GM18868 (cell line): ENCODE data around the gene SWAP70.

Source experiments
- ATAC-seq: cut with Tn5 transposase; IDR thresholded peaks from one replicate; pipeline ENCODE4 v1.9.1; 2021; ENCODE audit warnings: mild to moderate bottlenecking, moderate library complexity; ENCODE audit not compliant: unreplicated experiment

SWAP70 gene

GRCh38 chr11:9651481-9651880, 12.4 kb upstream of the SWAP70 start:
- no peak for ATAC-seq

DNA sequence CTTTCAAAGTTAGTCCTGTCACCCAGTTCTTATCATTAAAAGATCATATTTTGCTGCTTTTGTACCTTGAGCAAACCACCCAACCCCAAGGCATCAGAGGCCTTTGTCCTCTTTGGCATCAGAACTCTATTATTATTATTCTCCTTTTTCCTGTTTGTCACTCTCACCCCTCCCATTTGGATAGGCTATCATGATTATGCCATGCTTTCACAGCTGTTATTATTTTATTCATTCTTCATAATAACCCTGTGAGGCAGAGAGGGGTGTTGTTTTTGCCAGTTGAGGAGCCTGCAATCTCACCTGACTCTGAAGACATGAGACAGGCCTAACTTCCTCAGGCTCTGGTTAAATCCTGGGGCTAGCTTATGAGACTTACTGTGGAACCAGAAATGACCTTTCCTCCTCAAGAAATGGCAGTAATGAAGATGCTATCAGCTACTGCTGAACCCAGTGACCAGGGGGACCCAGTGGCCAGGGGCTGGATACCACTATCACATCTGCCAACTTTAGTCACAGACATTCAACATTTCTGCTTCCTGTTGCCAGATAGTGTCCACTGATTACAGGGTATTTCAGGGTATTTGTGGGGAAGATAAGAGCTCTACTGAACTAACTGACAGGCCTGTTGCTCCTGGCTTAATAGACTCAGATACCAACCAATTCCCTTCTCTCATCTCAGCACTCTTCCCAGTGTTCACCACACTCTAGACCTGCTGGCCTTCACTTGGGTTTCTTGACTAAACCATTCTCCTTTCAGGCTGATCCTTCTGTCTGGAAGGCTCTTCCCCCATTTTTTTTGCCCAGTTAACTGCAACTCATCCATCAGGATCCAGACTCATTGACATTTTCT, 11.8 kb upstream of the SWAP70 start:
- no peak for ATAC-seq

DNA sequence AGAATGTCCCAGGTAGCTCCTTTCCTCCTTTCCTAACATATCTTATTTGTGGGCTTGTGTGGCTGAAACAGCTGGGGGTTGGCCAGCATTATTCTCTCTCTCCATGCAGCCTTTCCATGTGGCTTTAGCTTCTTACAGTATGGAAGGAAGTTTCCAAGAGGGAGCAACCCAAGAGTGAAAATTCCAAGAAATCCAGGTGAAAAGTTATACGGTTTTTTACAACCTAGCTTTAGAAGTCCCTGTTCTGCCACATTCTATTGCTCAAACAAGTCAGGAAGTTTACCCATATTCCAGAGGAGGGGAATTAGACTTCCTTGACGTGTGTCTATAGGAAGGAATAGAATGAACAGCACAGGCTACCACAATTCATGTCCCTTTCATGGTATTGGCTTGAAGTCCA, 10.0 kb upstream of the SWAP70 start:
- ATAC-seq, result no peak

- no peak for ATAC-seq
Observed at GRCh38 chr11:9656864-9657263, 7.0 kb upstream of the SWAP70 start.

- ATAC-seq, result no peak
Observed at GRCh38 chr11:9657531-9657930, 6.3 kb upstream of the SWAP70 start.

DNA sequence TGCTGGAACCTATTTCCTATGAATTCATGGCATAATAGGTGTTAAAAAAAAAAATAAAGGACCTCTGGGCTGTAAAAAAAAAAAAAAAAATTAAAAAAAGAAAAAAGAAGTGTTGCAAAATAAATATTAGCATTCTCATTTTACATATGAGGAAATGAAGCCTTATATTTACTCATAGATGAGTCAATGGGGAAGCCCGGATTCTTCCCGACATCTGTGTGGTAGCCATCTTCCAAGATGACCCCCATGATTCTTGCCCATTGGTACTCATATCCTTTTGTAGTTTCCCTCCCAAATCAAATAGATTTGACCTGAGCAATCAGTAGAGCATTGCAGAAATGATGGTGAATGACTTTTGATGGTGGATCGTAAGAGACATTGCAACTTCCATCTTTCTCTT, 3.0 kb upstream of the SWAP70 start:
- ATAC-seq, result no peak

DNA sequence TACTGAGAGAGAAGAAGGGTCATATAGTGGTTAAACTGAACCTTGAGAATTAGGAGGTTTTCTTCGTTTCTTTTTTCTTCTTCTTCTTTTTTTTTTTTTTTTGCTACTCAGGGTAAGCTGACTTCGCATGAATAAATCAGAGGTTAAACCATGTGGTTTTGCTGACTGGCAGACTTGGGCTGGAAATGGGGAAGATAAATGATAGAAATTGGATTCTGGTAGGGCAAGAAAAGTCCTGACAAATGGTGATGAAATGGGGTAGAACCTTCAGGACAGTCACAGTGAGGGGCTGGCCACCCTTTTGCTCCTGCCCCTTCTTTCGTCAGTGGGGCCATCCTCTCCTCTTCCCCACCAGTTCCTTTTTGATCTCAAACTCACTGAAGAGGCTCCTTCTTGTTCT, 1.6 kb upstream of the SWAP70 start:
- no peak for ATAC-seq

GRCh38 chr11:9664276-9665171, 647 bp downstream of the SWAP70 start:
- ATAC-seq, result peak; percentile 31

GRCh38 chr11:9665749-9666148, 1.9 kb downstream of the SWAP70 start:
- ATAC-seq, result no peak

DNA sequence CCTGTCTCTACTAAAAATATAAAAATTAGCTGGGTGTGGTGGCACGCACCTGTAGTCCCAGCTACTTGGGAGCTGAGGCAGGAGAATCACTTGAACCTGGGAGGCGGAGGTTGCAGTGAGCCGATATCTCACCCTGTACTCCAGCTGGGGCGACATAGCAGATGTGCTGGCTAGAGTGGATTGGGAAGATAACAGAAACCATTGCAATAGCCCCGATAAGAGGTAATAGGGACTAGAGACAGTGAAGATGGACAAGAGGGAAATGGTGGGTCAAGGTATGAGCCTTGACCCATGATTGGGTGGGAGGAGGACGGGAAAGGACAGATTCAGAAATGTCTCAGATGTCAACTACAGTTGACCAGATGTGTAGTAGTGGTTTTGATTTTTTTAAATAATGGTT, 6.1 kb downstream of the SWAP70 start:
- ATAC-seq, result no peak

- ATAC-seq, result no peak
Observed at GRCh38 chr11:9672288-9672916, 8.5 kb downstream of the SWAP70 start.

- ATAC-seq, result no peak
Observed at GRCh38 chr11:9672918-9673317, 9.0 kb downstream of the SWAP70 start.

DNA sequence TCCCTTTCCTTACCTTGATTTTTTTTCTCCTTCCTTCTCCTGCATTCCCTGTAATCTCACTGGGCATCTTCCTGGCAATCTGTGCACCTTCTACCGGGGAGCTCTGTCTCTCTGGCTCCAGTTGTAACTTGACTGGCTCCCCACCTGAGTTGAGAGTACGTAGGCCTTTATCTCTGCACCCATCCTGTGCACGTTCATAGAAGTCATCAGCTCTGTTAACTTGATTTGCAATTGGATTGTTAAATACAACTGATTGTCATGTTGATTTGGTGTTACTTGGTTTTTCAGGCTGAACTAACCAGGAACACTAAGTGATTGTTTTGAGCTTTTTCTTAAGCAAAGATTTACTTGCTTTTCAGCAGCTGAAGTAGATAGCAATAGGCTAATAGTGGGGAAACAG, 11.8 kb downstream of the SWAP70 start:
- ATAC-seq, result no peak

DNA sequence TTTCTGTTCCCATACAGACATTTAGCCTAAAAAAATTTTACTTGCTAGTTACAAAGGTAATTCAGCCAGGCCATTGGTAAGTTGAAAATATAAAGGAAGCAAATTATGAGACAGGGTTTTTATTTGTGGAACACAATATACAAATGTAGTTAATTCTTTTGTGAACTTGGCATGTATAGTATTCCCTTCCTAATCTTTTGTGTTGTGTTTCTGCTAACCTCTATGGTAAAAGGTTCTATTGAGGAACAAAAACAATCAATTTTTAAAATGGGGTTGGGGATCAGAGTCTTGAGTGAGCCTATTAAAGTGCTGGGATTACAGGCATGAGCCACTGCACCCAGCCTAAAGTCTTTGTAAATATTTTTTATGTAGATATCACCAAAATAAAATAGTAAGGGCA, 14.1 kb downstream of the SWAP70 start:
- ATAC-seq, result no peak

DNA sequence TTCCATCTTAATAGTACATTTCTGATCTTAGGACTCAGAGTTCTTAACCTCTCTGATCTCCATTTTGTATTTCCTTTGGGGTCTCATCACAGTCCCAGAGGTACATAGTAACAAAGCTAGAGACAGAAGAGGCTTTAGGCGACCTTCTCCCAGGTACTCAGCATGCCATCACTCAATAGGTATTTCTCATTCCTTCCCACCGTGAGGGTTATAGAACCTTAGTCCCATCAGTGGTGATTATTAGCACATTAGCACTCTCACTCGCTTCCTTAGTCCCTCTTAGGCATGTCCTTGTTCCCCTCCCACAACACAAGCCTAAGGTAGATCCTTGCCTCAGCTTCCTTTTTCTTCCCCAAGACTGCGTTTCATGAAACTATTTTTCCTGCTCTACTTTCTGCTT, 14.7 kb downstream of the SWAP70 start:
- no peak for ATAC-seq

DNA sequence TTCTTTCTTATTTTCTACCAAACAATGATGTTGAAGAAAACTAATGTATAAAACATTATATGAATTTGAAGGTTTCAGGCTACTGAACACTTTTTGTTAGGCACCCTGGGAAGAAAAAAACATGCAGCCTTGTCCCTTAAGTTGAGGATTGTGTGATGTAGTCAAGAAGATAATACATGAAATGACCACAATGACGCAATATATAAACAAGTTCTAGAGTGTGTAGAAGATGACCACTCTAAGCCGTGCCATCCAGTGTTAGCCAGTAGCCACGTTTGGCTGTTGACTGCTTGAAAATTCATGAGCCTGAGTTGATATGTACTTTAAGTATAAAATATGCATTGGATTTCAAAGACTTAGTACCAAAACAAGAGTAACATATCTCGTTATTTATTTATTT, 16.2 kb downstream of the SWAP70 start:
- ATAC-seq, result no peak

- ATAC-seq, result peak; percentile 44
Observed at GRCh38 chr11:9681583-9682372, 17.9 kb downstream of the SWAP70 start.

- ATAC-seq, result no peak
Observed at GRCh38 chr11:9687711-9688477, 24.0 kb downstream of the SWAP70 start.

GRCh38 chr11:9688716-9689511, 25.0 kb downstream of the SWAP70 start:
- peak; percentile 83 for ATAC-seq
